Head of caudate nucleus (tissue), 42 donors: ENCODE measurements around the gene SWAP70.
A peak's percentile ranks its signal among the peaks of the same experiment; 100 is the strongest.

Experiments used
- DNase-seq, 42 donors: peaks; one replicate each; pipeline versions ENCODE4 v3.0.0 to v3.0.0-alpha.2; 2020 to 2021; ENCODE audit warnings: mixed read lengths in 7 of 42
- intact Hi-C: fragments of 100-400 bp; cut with DNase I; formaldehyde crosslinking; loops from one replicate; pipeline ENCODE4 v1.15.0; 2022

SWAP70 gene

DNA sequence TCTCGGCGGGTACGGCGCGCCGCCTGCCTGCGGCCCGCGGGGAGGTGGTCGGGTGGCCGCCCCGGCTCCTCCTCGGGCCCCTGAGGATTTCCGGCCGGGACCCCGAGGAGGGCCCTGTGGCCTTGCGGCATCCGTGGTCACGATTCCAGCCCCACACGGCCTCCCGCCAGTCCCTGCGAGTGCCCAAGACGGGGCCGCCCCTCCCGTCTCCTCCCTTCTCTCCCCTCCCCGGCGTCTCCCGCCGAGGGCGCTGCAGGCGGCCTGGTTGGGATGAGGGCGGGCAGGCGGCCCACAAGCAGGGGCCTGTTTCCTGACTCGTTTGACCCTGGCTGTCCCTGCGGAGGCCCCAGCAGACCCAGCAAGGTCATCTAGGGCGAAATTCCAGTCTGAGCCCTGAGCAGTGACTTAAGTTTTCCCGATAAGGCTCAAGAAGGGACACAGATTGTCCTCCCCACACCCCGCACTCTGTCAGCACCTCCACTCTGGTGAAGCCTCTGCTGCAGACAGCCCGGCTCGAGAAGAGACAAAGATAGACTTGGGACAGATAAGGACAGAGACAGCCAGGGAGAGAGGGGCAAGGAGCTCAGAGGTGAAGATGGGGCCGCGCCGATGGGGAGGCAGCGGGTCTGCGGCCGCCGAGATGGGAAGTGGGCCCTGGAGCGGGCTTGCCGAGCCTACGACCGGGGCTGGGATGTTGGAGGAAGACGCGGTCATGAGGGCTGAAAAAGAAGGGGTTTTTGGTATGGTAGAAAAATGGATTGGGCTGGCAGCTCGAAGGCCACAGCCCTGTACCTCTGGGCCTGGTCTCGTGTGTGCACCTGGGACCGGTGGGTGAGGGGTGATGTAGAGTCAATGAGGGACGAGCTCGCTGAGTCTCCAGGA lies 95.0 kb downstream of the SWAP70 start:
- peak; percentile 33 to 86 (median 72) for DNase-seq
- intact Hi-C loops = loop anchor here (5.0 kb wide), 3 partner anchors 147 to 548 kb away; partner anchors contain the start of gene ADM

DNA sequence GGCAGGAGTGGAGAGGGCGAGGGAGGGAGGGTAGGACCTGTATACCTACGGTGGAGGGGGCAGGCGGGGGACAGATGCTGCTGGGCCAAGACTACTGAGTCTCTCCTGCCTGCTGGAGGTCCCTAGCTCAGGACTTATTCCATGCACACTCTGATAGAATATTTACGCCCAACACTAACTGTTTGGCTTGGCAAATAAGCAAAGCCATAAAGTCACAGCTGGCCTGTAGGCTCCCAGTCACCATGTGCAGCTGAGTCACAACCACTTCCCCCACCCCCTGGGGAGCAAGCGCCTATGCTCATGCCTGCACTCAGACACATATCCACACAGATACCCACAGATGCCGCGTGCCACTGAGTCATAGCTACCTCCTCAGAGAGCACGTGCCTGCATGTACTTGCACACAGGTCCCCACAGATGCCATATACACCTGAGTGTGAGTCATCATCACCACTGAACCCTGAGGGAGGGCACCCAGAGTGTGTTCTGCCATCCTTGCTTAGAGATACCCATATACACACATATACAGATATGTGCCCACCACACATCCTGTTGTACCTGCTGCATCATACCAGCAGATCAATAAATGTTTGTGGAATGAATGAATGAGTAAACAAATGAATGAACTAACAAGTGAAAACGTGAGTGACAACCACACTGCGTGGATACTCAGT lies 95.8 kb downstream of the SWAP70 start:
- peak; percentile 69 to 97 (median 88) for DNase-seq
- intact Hi-C loops = loop anchor here (5.0 kb wide), 3 partner anchors 147 to 548 kb away; partner anchors contain the start of gene ADM

DNA sequence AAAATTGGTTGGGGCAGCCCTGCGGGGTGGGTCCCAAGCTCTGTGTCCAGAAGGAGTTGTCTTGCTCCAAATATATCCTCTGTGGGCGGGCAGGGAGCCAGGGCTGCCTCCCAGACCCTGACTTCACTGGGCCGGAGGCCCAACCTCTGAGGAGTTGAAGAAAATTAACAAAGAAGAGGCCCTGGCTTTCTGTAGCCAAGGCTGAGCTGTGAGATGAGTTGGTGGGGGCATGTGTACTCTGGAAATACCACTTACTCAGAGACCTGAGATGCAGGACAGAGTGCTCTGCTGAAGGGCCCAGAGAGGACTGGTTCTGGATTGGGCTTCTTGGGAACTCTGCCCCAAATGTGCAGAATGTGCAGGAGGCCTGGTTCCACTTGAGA lies 96.3 kb downstream of the SWAP70 start:
- intact Hi-C loops = no loop called here
- DNase-seq = peak; percentile 24 to 88 (median 64)

DNA sequence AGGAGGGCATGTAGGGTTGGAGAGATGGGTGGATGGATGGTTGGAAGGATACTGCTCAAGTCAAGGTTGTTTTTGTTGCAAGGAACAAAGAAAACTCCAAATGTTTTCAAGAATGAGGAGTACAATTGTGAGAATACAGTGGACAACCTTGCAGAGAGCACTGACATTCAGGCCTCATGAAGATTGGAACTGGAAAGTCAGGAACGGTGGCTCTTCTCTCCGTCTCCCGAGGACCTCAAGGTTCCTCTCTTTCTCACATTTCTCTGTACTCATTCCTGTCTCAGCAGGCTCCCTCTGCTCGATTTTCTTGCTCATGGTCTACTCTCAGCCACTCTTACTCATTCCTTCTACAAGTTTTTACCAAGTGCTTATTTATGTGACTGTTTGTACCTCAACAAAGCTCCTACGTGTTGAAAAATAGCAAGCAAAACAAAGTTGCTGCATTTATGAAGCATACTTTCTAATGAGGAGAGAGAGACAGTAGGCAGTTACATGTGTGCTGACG lies 97.6 kb downstream of the SWAP70 start:
- DNase-seq = no peak
- intact Hi-C loops = no loop called here

DNA sequence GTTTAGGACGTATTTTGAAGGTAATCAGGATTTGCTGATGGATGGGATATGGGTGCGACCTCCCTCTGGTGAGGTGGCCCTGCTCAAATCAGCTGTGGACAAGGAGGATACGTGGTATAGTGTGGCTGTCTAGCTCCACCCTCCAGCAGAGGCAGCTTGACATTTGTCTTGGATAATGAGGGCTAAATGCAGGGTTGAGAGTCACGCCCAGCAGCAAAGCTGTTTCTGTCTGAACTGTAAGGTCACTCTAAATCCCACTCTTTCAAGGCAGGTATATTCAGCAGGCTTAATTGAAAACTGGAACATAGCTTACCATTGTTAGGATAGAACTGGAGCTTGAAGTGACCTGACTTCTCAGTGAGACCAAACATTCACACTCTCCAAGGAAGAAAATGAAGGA lies 98.7 kb downstream of the SWAP70 start:
- intact Hi-C loops = no loop called here

DNA sequence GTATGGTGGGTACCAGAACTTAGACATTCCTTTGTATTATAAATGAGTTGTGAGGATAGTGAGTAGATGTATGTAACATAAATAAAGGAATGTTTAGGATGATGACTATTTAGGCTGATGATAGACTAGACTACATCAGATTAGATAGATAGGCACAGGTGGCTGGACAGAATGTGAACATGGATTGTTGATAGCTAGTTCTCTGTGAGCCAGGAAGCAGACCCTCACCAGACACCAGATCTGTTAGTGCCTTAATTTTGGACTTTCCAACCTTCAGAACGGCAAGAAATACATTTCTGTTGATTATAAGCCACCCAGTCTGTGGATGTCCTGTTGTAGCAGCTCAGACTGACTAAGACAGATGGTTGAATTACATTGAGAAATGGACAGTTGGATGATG lies 99.4 kb downstream of the SWAP70 start:
- DNase-seq = no peak
- intact Hi-C loops = no loop called here

More for the DNA sequence above, 98.7 kb downstream of the SWAP70 start:
- DNase-seq = no peak

DNA sequence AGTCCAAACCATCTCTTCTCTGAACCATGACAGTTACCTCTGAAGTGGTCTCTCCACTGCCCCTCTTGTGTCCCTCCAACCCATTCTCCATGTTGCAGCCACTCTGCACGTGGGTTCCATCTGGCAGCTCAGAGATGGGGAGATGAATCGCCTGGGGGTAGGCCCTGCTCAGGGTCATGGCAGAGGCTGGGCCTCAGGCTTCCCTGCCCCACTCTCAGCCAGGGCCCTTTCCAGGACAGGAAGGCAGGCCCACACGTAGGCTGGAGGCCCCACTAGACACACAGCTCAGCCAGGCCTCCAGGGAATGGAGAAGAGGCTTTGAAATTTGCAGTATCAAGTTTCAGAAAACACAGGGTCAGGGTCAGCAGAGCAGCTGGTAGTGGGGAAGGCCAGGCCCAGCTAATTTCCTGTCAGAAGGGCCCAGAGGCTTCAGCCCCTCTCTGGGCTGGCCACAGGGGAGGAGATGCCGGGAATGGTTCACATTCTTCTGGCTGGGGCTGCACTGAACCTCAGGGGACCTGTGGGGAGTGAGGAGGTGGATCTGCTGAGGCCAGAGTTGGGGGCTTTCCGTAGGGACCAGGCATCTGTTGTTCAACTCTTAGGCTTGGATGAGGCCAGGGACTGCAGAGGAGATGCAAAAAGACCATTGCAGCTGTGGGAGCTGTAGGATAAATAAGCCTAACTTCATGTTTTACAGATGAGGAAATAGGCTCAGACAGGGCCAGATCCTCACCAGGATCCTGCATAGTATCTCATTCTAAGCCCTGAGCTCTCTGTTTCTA lies 101.6 kb downstream of the SWAP70 start:
- no peak for DNase-seq
- intact Hi-C loops = no loop called here

DNA sequence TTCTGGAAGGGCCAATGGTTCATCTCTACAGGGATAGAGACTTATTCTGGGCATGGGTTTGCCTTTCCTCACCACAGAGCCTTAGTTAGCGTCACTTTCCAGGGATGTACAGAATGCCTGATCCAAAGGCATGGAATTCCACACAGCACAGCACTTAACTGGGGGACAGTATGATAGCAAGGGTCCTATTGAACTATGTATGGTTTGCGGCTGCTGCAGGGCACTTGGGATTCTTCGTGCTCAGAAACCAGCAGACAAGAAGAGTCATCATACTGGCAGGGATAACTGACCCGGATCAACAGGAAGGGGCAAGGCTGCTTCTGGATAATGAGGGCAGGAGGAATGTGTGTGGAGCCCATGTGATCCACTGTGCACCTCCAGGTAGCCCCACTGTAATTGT lies 105.7 kb downstream of the SWAP70 start:
- intact Hi-C loops = no loop called here
- no peak for DNase-seq

DNA sequence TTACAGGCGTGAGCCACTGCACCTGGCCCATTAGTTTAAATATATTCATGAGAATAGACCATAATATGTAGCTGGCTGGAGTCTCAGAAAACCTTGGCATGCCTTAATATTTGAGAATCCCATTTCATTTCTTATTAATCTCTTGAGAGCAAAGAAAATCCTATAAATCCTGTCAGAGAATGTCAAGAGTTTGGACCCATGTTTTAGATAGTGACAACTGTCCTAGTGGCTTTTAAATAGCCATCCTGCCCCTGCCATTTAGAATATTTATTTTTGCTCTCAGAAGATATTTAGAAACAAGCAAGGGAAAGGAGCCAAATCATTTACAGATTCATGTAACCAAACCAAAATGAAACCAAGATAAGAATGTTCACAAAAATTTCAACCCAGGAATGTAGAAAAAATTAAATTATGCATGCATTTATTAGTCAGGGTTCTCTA lies 107.2 kb downstream of the SWAP70 start:
- DNase-seq = no peak
- intact Hi-C loops = no loop called here

DNA sequence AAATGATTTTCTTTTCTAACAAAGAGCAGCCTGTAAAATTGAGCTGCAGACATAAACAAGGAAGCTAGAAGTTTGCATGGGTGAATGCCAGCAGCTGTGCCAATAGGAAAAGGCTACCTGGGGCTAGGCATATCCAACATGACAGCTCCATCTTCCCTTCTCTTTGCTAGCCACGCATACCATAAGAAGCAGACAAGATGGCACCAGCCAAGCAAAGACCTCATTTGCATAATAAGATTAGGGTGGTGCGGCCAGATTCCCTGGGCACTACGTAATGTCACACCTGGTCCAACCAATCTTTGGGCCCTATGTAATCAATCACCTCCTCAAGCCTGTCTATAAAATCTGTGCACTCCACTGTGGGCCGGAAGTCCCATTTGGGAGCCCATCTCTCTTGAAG lies 108.3 kb downstream of the SWAP70 start:
- intact Hi-C loops = no loop called here

DNA sequence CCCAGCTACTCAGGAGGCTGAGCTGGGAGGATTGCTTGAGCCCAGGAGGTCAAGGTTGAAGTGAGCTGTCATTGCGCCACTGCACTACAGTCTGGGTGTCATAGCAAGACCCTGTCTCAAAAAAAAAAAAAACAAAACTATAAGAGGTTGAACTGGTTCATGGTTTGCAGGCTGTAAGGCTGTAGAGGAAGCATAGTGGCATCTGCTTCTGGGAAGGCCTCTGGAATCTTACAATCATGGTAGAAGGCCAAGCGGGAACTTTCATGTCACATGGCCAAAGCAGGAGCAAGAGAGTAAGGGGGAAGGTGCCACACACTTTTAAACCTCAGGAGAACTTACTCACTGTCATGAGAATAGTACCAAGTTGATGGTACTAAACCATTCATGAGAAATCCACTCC lies 109.6 kb downstream of the SWAP70 start:
- DNase-seq = no peak
- intact Hi-C loops = no loop called here

More for the DNA sequence above, 108.3 kb downstream of the SWAP70 start:
- no peak for DNase-seq

DNA sequence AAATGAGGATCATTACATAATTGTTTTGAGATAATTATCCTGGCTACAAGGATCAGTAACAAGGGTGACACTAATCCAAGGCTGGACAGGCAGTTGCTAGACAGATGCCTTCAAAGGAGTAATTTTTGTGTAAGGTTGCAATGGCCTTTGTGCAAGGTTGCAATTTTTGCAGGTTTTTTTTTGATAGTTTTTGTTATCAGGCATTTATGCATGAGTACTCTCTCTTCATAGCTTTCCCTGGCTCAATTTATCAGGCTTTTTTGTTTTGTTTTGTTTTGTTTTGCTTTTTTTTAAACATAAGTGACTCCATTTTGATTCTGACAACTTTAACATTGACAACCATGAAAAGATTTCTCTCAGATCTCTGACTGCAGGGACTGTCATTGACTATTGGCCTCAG lies 110.2 kb downstream of the SWAP70 start:
- intact Hi-C loops = no loop called here
- no peak for DNase-seq

DNA sequence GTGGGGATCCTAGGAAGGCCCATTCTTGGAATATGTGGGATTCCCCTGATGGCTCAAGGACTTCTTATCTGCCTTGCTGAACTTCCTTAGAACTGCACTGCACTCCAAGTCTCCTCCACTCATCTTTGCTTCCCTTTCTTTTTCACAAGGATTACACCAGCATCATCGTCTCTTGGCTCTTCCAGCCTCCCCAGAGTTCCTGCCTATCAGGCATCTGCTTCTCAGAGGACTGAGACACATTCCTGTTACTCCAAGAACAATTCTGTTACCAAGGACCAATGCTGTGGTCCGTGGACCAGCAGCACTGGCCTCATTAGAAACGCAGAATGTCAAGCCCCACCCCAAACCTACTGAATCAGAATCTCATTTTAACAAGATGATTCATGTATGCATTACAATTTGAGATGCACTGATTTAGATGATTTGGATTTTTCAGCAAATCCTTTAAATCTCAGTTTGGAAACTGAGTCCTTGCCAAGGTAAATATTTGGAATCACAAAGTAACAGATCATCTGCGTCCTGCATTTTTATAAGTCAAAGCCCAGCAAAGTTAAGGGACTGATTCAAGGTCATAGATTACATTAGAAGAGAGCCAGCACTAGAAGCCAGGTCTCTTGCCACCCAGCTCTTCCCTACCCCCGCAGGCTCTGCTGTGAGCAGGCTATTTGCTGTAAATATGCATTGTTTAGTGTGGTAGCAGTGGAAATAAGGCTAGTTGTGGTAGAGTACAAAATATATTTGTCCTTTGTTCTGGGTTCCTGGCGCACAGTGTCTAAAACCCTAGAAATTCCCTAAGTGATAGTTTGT lies 110.9 kb downstream of the SWAP70 start:
- DNase-seq = peak in 1 of 42 donors; percentile 32
- intact Hi-C loops = no loop called here

DNA sequence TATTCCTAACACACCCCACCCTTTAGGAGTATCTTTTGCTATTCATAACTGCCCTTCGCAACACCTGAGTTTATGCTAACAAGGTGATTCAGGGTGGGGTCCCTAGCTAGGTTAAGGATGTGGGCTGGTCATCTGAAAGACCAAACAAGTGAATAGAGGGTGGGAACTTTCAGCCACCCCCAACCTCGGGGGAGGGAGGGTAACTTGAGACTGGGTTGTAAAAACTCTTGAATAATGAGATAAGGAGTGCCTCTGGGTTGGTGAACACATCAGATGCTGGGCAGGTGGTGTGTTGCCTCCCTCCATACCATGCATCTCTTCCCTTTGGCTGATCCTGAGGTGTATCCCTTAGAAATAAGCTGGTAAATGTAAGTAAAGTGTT lies 111.5 kb downstream of the SWAP70 start:
- DNase-seq = no peak
- intact Hi-C loops = no loop called here

DNA sequence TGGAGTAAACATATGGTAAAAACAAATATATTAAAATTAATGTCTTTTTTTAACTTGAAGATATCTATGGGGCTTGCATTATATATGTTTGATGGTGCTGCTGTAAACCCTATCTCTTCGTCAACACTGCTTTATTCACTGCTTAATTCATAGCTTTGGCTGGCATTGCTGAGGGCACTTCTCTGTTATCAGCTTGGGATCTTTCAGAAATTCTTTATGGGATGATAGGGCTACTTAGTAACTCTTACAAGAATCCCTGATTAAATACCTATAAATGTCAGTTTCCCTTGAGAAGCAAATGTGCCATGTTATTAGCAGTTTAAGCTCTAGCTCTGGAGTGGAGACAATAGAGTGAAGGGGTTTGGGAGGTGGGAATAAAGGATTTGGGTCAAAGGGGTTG lies 112.3 kb downstream of the SWAP70 start:
- DNase-seq = no peak
- intact Hi-C loops = no loop called here

DNA sequence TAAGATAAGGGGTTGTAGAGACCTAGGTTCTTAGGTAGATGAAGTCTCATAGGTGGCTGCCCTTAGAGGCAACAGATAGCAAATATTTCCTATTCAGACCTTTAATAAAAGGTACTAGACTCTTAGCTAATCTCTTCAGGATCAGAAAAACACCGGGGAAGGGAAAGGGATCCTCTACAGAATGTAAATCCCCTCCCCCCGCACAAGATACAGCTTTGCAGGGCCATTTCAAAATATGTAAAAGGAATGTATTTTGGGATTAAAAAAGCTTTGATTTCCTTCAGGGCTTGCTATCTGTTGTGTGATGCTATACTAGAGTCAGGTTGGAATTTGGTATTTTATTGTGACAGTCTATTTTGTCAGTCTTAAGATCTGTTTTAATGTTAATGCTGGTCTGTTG lies 113.2 kb downstream of the SWAP70 start:
- no peak for DNase-seq
- intact Hi-C loops = no loop called here

DNA sequence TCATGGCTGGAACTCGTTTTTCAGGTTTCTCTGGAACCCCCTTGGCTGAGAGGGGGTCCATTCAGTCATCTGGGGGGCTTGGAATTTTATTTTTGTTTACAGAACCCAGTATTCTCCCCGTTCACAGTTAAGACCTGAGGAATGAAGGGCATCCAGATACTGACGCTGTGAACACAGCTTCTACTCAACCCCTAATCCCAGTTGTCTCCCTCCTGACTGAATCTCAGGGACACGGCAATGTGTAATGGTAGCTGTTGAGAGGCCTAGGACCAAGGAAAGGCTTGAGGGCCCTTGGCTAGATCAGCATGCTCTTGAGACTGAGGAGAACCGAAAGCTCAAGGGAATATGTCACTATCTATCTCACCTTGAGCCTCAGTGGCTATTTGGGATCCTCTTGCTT lies 113.6 kb downstream of the SWAP70 start:
- intact Hi-C loops = no loop called here
- no peak for DNase-seq

DNA sequence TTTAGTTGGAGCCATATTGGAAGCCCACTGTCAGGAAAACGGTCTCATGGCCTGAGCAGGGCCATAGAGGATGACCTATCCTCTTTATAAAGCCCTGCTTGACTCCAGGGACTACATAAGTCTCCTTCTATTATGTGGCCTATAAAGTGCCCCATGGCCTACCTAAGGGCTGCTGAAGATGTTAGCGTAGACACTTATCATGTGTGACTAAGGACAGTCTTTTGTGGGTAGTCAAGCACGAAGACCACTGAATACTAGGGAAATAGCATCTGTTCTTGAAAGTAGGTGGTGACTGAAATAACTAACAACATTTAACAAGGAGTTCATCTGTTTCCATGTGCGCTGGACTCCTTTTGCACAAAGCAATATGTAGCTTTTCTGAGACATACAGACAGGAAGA lies 117.1 kb downstream of the SWAP70 start:
- intact Hi-C loops = no loop called here
- no peak for DNase-seq

DNA sequence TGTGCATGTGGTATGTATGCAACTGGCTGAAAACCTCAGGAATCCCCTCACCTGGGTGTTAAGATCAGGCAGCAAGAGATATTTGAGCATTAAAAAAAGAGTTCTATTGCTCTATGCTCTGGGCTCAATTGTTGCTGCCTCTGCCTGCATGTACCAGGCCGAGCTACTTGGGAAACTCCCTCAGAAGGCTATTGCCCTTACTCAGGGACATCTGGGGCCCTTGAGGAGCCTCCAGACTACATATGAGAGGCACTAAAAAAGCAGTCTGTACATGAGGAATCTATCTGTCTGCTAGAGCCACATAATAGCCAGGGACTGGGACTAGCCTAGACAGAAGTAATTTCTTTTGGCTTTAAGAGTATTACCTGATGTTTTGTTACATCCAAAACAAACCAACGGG lies 120.1 kb downstream of the SWAP70 start:
- DNase-seq = no peak
- intact Hi-C loops = no loop called here
